Measurements from ENCODE around the gene DNER.

The DNER gene

DNA sequence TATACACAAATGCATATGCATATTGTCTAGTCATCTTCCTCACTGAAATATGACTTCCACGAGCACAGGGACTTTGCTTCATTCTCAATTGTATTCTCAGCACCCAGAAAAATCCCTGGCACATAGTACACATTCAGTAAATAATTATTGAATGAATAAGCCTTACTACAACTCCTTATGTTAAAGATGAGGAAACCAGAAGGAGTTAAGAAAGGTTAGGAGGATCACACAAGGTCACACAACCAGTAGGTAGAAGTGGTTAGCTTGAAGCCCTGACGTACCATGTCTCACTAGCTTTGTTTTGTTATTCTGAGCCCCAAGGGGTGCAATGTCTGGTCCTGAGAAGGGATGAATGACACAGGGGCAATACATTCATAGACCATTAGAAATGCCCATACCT, 222.3 kb downstream of the DNER start:
- H3K9me3 Mint-ChIP-seq: peaks cover 11% of the 10 kb centered on the region
- peaks cover 5% of the 10 kb centered on the region for H3K27me3 Mint-ChIP-seq
- no peaks in the 10 kb centered on the region for H3K36me3 Mint-ChIP-seq (ENCODE audit: low read depth)
- H3K4me3 Mint-ChIP-seq: no peak overlapping the region
- H3K27ac Mint-ChIP-seq: no peak overlapping the region
- no peaks in the 10 kb centered on the region for H3K4me1 Mint-ChIP-seq (ENCODE audit: low read depth)

- peaks cover 5% of the 10 kb centered on the region for H3K27me3 Mint-ChIP-seq
Measured at GRCh38 chr2:229490167-229490566, 224.2 kb downstream of the DNER start.

DNA sequence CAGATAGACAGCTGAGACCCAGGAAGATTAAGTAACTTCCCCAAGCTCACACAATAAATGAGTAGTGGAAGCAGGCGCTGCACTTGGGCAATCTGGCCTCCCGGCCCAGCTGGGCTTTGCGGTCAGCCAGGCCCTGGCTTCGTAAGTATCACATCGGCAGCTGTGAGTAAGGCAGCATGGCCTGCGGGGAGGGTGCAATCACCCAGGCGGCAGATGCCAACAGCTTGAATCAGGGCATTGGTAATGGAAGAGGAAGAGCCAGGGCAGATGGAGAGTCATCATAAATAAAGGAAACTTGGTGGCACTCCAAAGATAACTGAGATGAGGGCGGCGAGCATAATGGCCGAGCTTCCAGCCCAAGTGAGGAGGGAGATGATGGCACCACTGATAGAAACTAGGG, 225.3 kb downstream of the DNER start:
- no peak overlapping the region for H3K4me3 Mint-ChIP-seq
- H3K36me3 Mint-ChIP-seq (ENCODE audit: low read depth): no peaks in the 10 kb centered on the region
- no peak overlapping the region for H3K27ac Mint-ChIP-seq
- no peaks in the 10 kb centered on the region for H3K4me1 Mint-ChIP-seq (ENCODE audit: low read depth)
- H3K9me3 Mint-ChIP-seq: peaks cover 11% of the 10 kb centered on the region
- H3K27me3 Mint-ChIP-seq: peaks cover 5% of the 10 kb centered on the region

More at GRCh38 chr2:229490167-229490566, 224.2 kb downstream of the DNER start:
- Mint-ChIP-seq H3K9me3 (peaks cover 11% of the 10 kb centered on the region), H3K36me3 (ENCODE audit: low read depth) (no peaks in the 10 kb centered on the region), H3K27ac (no peak overlapping the region), H3K4me3 (no peak overlapping the region), H3K4me1 (ENCODE audit: low read depth) (no peaks in the 10 kb centered on the region)

GRCh38 chr2:229488232-229488631, 226.1 kb downstream of the DNER start:
- no peaks in the 10 kb centered on the region for H3K4me1 Mint-ChIP-seq (ENCODE audit: low read depth)
- no peaks in the 10 kb centered on the region for H3K36me3 Mint-ChIP-seq (ENCODE audit: low read depth)
- H3K4me3 Mint-ChIP-seq: no peak overlapping the region
- H3K27ac Mint-ChIP-seq: no peak overlapping the region
- H3K9me3 Mint-ChIP-seq: peaks cover 11% of the 10 kb centered on the region
- peaks cover 5% of the 10 kb centered on the region for H3K27me3 Mint-ChIP-seq

DNA sequence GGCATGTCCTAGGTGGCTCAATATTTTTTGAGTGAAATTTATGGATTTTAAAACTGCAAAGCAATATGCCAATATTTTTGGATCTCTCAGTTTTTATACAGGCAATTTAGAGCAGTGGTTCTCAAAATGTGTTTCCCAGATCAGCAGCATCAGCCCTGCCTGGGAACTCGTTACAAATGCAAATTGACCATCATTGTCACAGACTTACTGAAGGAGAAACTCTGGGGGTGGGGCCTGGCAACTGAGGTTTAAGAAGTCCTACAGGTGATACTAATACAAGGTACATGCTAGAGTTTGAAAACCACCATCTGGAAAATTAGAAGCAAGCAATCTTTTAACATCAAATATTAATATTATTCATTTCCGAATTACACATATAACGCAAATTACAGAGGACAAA, 227.7 kb downstream of the DNER start:
- Mint-ChIP-seq H3K9me3 (peaks cover 11% of the 10 kb centered on the region), H3K27ac (no peak overlapping the region), H3K36me3 (ENCODE audit: low read depth) (no peaks in the 10 kb centered on the region), H3K4me1 (ENCODE audit: low read depth) (no peaks in the 10 kb centered on the region), H3K27me3 (peaks cover 3% of the 10 kb centered on the region), H3K4me3 (no peak overlapping the region)

- H3K4me1 Mint-ChIP-seq (ENCODE audit: low read depth): no peaks in the 10 kb centered on the region
- H3K27ac Mint-ChIP-seq: no peak overlapping the region
- peaks cover 11% of the 10 kb centered on the region for H3K9me3 Mint-ChIP-seq
- H3K4me3 Mint-ChIP-seq: no peak overlapping the region
- no peaks in the 10 kb centered on the region for H3K36me3 Mint-ChIP-seq (ENCODE audit: low read depth)
- H3K27me3 Mint-ChIP-seq: no peaks in the 10 kb centered on the region
Measured at GRCh38 chr2:229485857-229486256, 228.5 kb downstream of the DNER start.

- Mint-ChIP-seq H3K4me3 (no peak overlapping the region), H3K27ac (no peak overlapping the region), H3K27me3 (peaks cover 8% of the 10 kb centered on the region)
Measured at GRCh38 chr2:229477269-229477755, 237.0 kb downstream of the DNER start.

GRCh38 chr2:229475778-229476177, 238.6 kb downstream of the DNER start:
- Mint-ChIP-seq H3K27me3 (peaks cover 8% of the 10 kb centered on the region), H3K4me3 (no peak overlapping the region), H3K27ac (no peak overlapping the region), H3K36me3 (ENCODE audit: low read depth) (no peaks in the 10 kb centered on the region), H3K9me3 (no peaks in the 10 kb centered on the region), H3K4me1 (ENCODE audit: low read depth) (no peaks in the 10 kb centered on the region)

More at GRCh38 chr2:229477269-229477755, 237.0 kb downstream of the DNER start:
- Mint-ChIP-seq H3K9me3 (no peaks in the 10 kb centered on the region), H3K4me1 (ENCODE audit: low read depth) (no peaks in the 10 kb centered on the region), H3K36me3 (ENCODE audit: low read depth) (no peaks in the 10 kb centered on the region)

DNA sequence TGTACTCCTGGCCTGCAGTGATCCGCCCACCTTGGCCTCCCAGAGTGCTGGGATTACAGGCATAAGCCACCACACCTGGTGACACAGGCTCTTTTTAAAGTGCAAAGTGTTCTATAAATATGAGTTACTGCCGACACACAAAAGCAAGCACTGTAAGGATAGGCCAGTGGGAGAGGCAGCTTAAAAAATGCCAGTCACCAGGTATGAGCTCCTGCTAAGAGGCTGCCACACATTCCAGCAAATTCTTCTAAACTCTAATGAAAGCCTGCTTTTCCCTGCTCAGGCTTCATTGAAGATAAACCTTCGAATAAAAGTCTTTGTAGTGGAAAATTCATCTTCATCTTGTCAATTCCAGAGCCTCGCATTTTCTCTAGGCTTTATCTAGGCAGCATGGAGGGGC, 240.2 kb downstream of the DNER start:
- H3K9me3 Mint-ChIP-seq: no peaks in the 10 kb centered on the region
- H3K4me3 Mint-ChIP-seq: no peak overlapping the region
- no peaks in the 10 kb centered on the region for H3K4me1 Mint-ChIP-seq (ENCODE audit: low read depth)
- H3K27ac Mint-ChIP-seq: no peak overlapping the region
- no peaks in the 10 kb centered on the region for H3K36me3 Mint-ChIP-seq (ENCODE audit: low read depth)
- H3K27me3 Mint-ChIP-seq: peaks cover 8% of the 10 kb centered on the region

DNA sequence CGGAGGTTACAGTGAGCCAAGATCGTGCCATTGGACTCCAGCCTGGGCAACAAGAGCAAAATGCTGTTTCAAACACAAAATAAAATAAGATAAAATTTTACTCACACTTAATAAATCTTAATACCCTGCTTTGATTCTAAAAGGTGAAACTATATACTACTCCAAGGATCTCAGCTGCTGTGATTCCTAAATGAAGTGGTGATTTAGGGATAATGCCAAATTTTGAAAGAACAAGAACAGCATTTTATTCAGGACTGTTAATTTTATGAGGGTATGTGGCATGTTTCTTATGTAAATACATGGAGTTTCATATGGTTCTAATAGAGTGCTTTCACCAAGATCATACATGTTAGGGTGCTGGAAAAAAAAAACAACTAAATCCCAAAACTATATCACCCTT, 243.6 kb downstream of the DNER start:
- H3K36me3 Mint-ChIP-seq (ENCODE audit: low read depth): no peaks in the 10 kb centered on the region
- H3K9me3 Mint-ChIP-seq: peaks cover 4% of the 10 kb centered on the region
- H3K4me1 Mint-ChIP-seq (ENCODE audit: low read depth): no peaks in the 10 kb centered on the region
- no peak overlapping the region for H3K27ac Mint-ChIP-seq
- H3K4me3 Mint-ChIP-seq: no peak overlapping the region
- H3K27me3 Mint-ChIP-seq: peaks cover 8% of the 10 kb centered on the region

DNA sequence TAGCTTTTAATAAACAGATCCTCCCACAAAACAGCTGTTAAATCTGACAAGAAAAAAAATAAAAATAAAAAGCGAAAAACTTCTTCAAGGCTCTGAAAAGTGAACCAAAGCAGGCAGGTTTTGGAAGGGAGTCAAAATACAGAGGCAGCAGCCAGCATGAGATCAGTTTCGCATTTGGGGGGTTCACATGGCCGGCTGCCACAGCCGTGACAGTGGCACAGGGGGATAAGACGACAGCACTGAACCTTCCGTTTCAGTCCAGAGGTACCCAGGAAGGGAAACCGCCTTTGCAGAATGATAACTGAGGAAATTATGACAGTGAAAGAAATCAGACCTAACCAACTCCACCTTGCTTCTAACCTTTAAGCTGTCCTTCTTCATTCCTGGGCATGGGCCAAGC, 246.6 kb downstream of the DNER start:
- Mint-ChIP-seq H3K36me3 (ENCODE audit: low read depth) (no peaks in the 10 kb centered on the region), H3K4me1 (ENCODE audit: low read depth) (no peaks in the 10 kb centered on the region), H3K27me3 (peaks cover under 1% of the 10 kb centered on the region), H3K4me3 (no peak overlapping the region), H3K9me3 (peaks cover 7% of the 10 kb centered on the region), H3K27ac (no peak overlapping the region)

DNA sequence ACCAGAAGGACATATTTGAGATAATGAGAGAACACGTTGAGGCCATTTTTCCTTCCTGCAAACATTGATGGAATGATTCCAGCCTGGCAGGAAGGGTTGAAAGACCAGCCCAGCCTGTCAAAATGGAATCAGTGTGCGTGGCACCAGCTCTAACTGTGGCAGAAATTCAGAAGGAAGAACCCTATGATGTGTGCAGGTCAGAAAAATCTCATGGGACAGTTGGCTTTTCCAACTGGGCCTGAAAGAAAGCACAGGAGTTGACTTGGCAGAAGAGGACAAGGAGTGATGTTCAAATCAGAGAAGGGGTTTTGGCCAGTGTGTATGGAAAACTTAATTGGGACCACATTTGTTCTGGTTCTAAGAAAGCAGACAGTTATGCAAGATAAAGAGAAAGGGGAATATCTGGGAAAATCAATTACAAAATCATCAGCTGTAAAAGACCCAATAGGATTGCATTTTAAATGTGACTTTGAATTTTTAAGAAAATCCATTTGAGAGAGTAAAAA, 250.5 kb downstream of the DNER start:
- H3K36me3 Mint-ChIP-seq (ENCODE audit: low read depth): no peaks in the 10 kb centered on the region
- H3K27me3 Mint-ChIP-seq: peaks cover 6% of the 10 kb centered on the region
- H3K4me3 Mint-ChIP-seq: no peak overlapping the region
- peaks cover 7% of the 10 kb centered on the region for H3K9me3 Mint-ChIP-seq
- no peaks in the 10 kb centered on the region for H3K4me1 Mint-ChIP-seq (ENCODE audit: low read depth)
- H3K27ac Mint-ChIP-seq: no peak overlapping the region

GRCh38 chr2:229462112-229462511, 252.2 kb downstream of the DNER start:
- Mint-ChIP-seq H3K27ac (no peak overlapping the region), H3K36me3 (ENCODE audit: low read depth) (no peaks in the 10 kb centered on the region), H3K4me1 (ENCODE audit: low read depth) (no peaks in the 10 kb centered on the region), H3K4me3 (no peak overlapping the region), H3K9me3 (peaks cover 7% of the 10 kb centered on the region), H3K27me3 (peaks cover 6% of the 10 kb centered on the region)

GRCh38 chr2:229456091-229456490, 258.3 kb downstream of the DNER start:
- Mint-ChIP-seq H3K36me3 (ENCODE audit: low read depth) (no peaks in the 10 kb centered on the region), H3K4me1 (ENCODE audit: low read depth) (no peaks in the 10 kb centered on the region), H3K27me3 (peaks cover 12% of the 10 kb centered on the region), H3K9me3 (no peaks in the 10 kb centered on the region), H3K27ac (no peak overlapping the region), H3K4me3 (no peak overlapping the region)

- Mint-ChIP-seq H3K27ac (no peak overlapping the region), H3K27me3 (peaks cover 12% of the 10 kb centered on the region), H3K4me1 (ENCODE audit: low read depth) (no peaks in the 10 kb centered on the region), H3K36me3 (ENCODE audit: low read depth) (no peaks in the 10 kb centered on the region), H3K4me3 (no peak overlapping the region), H3K9me3 (no peaks in the 10 kb centered on the region)
Measured at GRCh38 chr2:229454934-229455631, 259.3 kb downstream of the DNER start.

- Mint-ChIP-seq H3K9me3 (no peaks in the 10 kb centered on the region), H3K4me1 (ENCODE audit: low read depth) (no peaks in the 10 kb centered on the region), H3K27me3 (peaks cover 12% of the 10 kb centered on the region), H3K36me3 (ENCODE audit: low read depth) (no peaks in the 10 kb centered on the region), H3K27ac (no peak overlapping the region), H3K4me3 (no peak overlapping the region)
Measured at GRCh38 chr2:229453230-229453629, 261.1 kb downstream of the DNER start.
